CD4-positive, alpha-beta T cell treated with Interferon gamma for 1 hour (primary cell): ENCODE data around the gene RSPH4A.
"Not testable (repeated sequence)": the region's sequence is repeated elsewhere in the genome, so short reads cannot be mapped to it uniquely, and the experiment has no call there.

Source experiments
- DNase-seq: peaks from one replicate; pipeline ENCODE4 v3.0.0-alpha.2; 2020

Gene RSPH4A

GRCh38 chr6:116629563-116629981 is 13.3 kb downstream of the RSPH4A start:
- no peak for DNase-seq

GRCh38 chr6:116631379-116631990 is 15.2 kb downstream of the RSPH4A start:
- DNase-seq = no peak

GRCh38 chr6:116633685-116634084 is 17.4 kb downstream of the RSPH4A start:
- DNase-seq = no peak

GRCh38 chr6:116648156-116648555 is 31.9 kb downstream of the RSPH4A start:
- no peak for DNase-seq

GRCh38 chr6:116649129-116649528 is 32.9 kb downstream of the RSPH4A start:
- no peak for DNase-seq

GRCh38 chr6:116651916-116652315 is 35.6 kb downstream of the RSPH4A start:
- no peak for DNase-seq

GRCh38 chr6:116661594-116661993 is 45.3 kb downstream of the RSPH4A start:
- no peak for DNase-seq

GRCh38 chr6:116662202-116662601 is 45.9 kb downstream of the RSPH4A start:
- DNase-seq = no peak

- no peak for DNase-seq
Observed at GRCh38 chr6:116663308-116663707, 47.0 kb downstream of the RSPH4A start.

GRCh38 chr6:116664169-116664568 is 47.9 kb downstream of the RSPH4A start:
- DNase-seq = not testable (repeated sequence)

GRCh38 chr6:116665464-116665863 is 49.2 kb downstream of the RSPH4A start:
- DNase-seq = no peak

GRCh38 chr6:116666869-116667268 is 50.6 kb downstream of the RSPH4A start:
- no peak for DNase-seq

- no peak for DNase-seq
Observed at GRCh38 chr6:116667623-116668022, 51.3 kb downstream of the RSPH4A start.

- no peak for DNase-seq
Observed at GRCh38 chr6:116672306-116672705, 56.0 kb downstream of the RSPH4A start.

GRCh38 chr6:116676021-116676420 is 59.7 kb downstream of the RSPH4A start:
- no peak for DNase-seq

- peak; percentile 89 for DNase-seq
Observed at GRCh38 chr6:116680880-116681672, 64.8 kb downstream of the RSPH4A start, which contains the start of gene KPNA5. Gene KPNA5, plus strand, starts transcription at chr6:116681211. Its CDS starts 124 bp downstream, at chr6:116681335.

GRCh38 chr6:116682334-116682712 is 66.0 kb downstream of the RSPH4A start:
- DNase-seq = peak; percentile 22
